Ishikawa (cell line): Measurements from ENCODE around the gene KCNN1.

Experiments
- CEBPB ChIP-seq: IDR thresholded peaks from 2 replicates; pipeline ENCODE4 v1.6.1; 2012
- EGR1 ChIP-seq: IDR thresholded peaks from 2 replicates; pipeline ENCODE4 v1.6.1; 2012
- EP300 ChIP-seq: IDR thresholded peaks from 2 replicates; pipeline ENCODE4 v1.6.1; 2012; ENCODE audit warnings: borderline replicate concordance
- NFIC ChIP-seq: IDR thresholded peaks from 2 replicates; pipeline ENCODE4 v1.6.1; 2012
- RAD21 ChIP-seq: IDR thresholded peaks from 2 replicates; pipeline ENCODE4 v1.6.1; 2012; ENCODE audit warnings: low read depth
- TEAD4 ChIP-seq: IDR thresholded peaks from 2 replicates; pipeline ENCODE4 v1.6.1; 2012
- YY1 ChIP-seq: IDR thresholded peaks from 2 replicates; pipeline ENCODE4 v1.6.1; 2012; ENCODE audit warnings: low read depth
- TF ChIP-seq, protein P1 (sequence below): IDR thresholded peaks from 2 replicates; pipeline ENCODE4 v1.6.1; 2012; ENCODE audit warnings: low read depth, mild to moderate bottlenecking

DNA sequence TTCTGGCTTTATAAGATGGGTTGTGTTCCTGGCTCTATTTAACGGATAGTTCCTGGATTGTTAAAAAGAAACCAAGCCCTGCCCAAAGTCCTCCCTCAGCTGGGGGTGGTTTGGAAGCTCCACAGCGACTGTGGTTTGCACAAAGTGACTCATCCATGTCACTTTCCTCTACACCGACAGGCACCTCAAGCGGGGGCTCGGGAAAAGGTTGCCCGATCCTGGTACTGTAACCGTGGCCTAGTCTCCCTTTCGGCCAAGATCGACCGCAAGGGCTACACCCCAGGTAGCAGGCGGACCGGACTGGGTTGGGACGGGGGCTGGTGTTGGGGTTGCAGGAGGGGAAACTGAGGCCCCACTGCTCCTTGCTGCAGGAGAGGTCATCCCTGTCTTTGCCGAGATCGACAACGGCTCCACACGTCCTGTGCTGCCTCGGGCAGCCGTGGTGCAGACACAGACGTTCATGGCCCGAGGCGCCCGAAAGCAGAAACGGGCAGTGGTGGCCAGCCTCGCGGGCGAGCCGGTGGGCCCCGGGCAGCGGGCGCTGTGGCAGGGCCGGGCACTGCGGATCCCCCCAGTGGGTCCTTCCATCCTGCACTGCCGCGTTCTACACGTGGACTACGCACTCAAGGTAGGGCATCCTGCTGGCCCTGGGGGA lies 42.6 kb downstream of the KCNN1 start:
- no peak for TF ChIP-seq YY1
- no peak for TF ChIP-seq CEBPB
- no peak for TF ChIP-seq TEAD4
- no peak for TF ChIP-seq EGR1
- no peak for TF ChIP-seq RAD21
- no peak for TF ChIP-seq NFIC
- TF ChIP-seq, protein P1, sequence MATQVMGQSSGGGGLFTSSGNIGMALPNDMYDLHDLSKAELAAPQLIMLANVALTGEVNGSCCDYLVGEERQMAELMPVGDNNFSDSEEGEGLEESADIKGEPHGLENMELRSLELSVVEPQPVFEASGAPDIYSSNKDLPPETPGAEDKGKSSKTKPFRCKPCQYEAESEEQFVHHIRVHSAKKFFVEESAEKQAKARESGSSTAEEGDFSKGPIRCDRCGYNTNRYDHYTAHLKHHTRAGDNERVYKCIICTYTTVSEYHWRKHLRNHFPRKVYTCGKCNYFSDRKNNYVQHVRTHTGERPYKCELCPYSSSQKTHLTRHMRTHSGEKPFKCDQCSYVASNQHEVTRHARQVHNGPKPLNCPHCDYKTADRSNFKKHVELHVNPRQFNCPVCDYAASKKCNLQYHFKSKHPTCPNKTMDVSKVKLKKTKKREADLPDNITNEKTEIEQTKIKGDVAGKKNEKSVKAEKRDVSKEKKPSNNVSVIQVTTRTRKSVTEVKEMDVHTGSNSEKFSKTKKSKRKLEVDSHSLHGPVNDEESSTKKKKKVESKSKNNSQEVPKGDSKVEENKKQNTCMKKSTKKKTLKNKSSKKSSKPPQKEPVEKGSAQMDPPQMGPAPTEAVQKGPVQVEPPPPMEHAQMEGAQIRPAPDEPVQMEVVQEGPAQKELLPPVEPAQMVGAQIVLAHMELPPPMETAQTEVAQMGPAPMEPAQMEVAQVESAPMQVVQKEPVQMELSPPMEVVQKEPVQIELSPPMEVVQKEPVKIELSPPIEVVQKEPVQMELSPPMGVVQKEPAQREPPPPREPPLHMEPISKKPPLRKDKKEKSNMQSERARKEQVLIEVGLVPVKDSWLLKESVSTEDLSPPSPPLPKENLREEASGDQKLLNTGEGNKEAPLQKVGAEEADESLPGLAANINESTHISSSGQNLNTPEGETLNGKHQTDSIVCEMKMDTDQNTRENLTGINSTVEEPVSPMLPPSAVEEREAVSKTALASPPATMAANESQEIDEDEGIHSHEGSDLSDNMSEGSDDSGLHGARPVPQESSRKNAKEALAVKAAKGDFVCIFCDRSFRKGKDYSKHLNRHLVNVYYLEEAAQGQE, result no peak
- TF ChIP-seq EP300, result no peak
